ENCODE data around the gene FBXO31.

FBXO31 gene

GRCh38 chr16:87293990-87294389 lies 89.6 kb downstream of the FBXO31 start:
- no peak for DNase-seq

DNA sequence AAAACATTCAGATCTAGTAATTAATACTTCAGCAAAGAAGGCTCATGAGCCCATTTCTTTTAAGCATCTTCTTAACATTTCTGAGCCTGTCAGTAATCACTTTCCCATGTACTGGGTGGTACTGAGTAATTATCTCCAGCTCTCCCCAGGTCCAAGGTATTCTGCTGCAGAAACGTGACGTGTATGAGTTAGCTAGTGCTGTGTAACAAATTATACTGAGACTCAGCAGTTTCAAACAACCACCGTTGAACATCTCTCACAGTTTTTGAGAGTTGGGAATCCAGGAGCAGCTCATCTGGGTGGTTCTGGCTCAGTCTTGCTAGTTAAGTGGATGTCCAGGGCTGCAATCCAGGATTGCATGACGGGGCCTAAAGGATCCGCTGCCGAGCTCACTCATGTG lies 91.6 kb downstream of the FBXO31 start:
- DNase-seq = no peak

DNA sequence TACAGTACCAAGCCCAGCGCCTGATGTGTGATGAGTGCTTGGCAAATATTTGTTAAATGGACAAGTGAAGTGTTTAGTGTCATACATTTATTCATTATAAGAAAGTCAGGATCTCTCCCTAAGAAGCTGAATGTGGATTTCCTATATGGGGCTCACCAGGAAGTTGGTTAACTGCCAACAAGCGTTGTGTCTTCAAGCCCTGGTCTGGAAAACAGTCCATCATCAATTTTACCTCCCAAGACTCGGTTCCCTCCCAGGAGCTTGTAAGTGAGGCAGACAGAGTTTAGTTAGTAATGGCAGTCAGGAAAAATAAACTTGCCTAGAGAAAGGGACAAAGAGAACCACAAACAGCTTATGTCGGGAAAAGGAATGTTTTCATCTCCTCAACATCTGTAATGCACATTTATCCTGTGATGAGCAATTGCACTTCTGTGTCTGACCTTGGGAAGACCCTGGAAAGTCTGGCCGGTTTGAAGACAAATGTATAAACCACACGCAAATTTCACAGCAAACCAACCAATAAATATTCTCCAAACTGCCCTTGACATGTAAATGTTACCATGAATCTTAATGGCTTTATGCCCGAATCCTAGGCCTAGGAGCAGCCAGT lies 94.7 kb downstream of the FBXO31 start:
- DNase-seq = no peak

DNA sequence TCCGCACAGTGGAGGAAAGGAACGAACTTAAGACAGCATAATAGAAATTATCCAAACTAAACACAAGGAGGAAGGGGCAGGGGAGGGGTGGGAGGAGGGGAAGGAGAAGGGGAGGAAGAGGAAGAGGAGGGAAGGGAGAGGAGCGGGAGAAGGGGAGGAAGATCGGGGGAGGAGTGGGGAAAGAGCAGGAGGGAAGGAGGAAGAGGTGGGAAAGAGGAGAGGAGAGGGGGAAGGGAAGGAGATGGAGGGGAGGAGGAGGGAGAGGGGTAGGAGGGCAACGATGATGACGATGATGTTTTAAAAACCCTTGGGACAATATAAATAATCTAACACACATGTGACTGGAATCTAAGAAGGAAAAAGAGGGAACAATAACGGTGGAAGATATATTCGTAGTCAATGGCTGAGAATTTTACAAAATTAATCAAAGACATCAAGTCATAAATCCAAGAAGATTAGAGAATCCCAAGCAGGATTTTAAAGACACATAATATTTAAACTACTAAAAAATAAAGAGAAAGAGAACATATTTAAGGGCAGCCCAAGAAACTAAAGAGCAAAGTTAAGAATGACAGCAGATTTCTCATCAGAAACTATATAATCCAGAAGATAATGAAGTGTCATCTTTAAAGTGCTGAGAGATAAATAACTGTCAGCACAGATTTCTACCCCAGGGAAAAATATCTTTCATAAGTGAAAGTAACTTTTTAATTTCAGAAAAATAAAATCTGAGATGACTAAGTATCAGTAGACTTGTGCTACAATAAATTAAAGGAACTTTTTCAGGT lies 96.5 kb downstream of the FBXO31 start:
- no peak for DNase-seq

- DNase-seq = no peak
Measured at GRCh38 chr16:87284183-87284582, 99.4 kb downstream of the FBXO31 start.

DNA sequence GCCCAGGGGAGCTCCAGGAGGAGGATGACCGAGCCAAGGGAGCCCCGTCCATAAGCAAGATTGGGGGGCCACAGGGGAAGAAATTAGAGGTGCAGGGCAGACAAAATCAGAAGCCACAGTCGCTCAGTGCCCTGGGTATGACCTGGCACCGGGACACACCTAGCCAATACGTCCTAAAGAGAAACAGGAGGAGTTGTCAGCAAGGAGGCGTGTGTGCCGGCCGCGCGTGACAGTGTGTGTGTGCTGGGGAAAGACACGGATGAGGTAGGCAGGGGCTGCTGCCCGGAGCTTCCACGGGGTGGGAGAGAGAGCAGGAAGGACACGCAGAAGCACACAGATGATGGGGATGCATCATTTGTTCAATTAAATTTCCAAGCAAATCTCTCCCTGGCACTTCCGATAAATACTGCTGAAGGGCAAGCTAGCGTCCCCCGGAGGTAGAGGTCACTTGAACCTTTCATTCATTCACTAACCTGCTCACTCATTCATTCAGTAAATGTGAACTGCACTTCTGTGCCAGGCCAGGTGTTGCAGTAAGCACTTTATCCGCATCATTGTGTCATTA lies 104.4 kb downstream of the FBXO31 start:
- no peak for DNase-seq

GRCh38 chr16:87278191-87279093 lies 105.1 kb downstream of the FBXO31 start:
- peak in 51 of 56 donors; percentile 4 to 82 (median 39) for DNase-seq

Measured in nucleus accumbens (tissue), 56 donors.